HEK293 (cell line): ENCODE data around the gene SEMA4B.
A peak's percentile ranks its signal among the peaks of the same experiment; 100 is the strongest.

ENCODE experiments used
- FEZF1 ChIP-seq: fragments of 450-650 bp; formaldehyde crosslinking; IDR thresholded peaks from 2 replicates; pipeline ENCODE4 v1.5.1; 2016; ENCODE audit warnings: missing biosample characterization, missing genetic modification characterization
- GLIS1 ChIP-seq: fragments of 450-650 bp; formaldehyde crosslinking; IDR thresholded peaks from 2 replicates; pipeline ENCODE4 v1.5.1; 2016; ENCODE audit warnings: missing biosample characterization, missing genetic modification characterization
- INSM2 ChIP-seq: fragments of 450-650 bp; formaldehyde crosslinking; IDR thresholded peaks from 2 replicates; pipeline ENCODE4 v1.5.1; 2016; ENCODE audit warnings: missing biosample characterization, missing genetic modification characterization
- KLF7 ChIP-seq: fragments of 450-650 bp; formaldehyde crosslinking; IDR thresholded peaks from 2 replicates; pipeline ENCODE4 v1.5.1; 2016; ENCODE audit warnings: missing biosample characterization, missing genetic modification characterization, borderline replicate concordance
- KLF8 ChIP-seq: fragments of 450-650 bp; formaldehyde crosslinking; IDR thresholded peaks from 2 replicates; pipeline ENCODE4 v1.5.1; 2016; ENCODE audit warnings: missing biosample characterization, missing genetic modification characterization
- PBX3 ChIP-seq: sonication (generic); formaldehyde crosslinking; IDR thresholded peaks from 2 replicates; pipeline ENCODE4 v1.8.1; 2022; ENCODE audit warnings: mild to moderate bottlenecking, moderate library complexity, missing genetic modification reagents
- SCRT2 ChIP-seq: fragments of 450-650 bp; formaldehyde crosslinking; IDR thresholded peaks from 2 replicates; pipeline ENCODE4 v1.5.1; 2016; ENCODE audit warnings: missing biosample characterization, missing genetic modification characterization
- SP2 ChIP-seq: fragments of 450-650 bp; formaldehyde crosslinking; IDR thresholded peaks from 2 replicates; pipeline ENCODE4 v1.5.1; 2016; ENCODE audit warnings: missing biosample characterization, missing genetic modification characterization
- SP7 ChIP-seq: fragments of 450-650 bp; formaldehyde crosslinking; IDR thresholded peaks from 2 replicates; pipeline ENCODE4 v1.5.1; 2016; ENCODE audit warnings: missing biosample characterization, missing genetic modification characterization
- ZBTB44 ChIP-seq: fragments of 450-650 bp; IDR thresholded peaks from 2 replicates; pipeline ENCODE4 v1.5.1; 2018; ENCODE audit warnings: missing biosample characterization, mild to moderate bottlenecking, missing genetic modification characterization
- ZBTB49 ChIP-seq: fragments of 450-650 bp; formaldehyde crosslinking; IDR thresholded peaks from 2 replicates; pipeline ENCODE4 v1.5.1; 2016; ENCODE audit warnings: missing biosample characterization, missing genetic modification characterization, low read depth
- ZNF140 ChIP-seq: fragments of 450-650 bp; formaldehyde crosslinking; IDR thresholded peaks from 2 replicates; pipeline ENCODE4 v1.5.1; 2016; ENCODE audit warnings: missing biosample characterization, missing genetic modification characterization
- ZNF214 ChIP-seq: fragments of 450-650 bp; formaldehyde crosslinking; IDR thresholded peaks from 2 replicates; pipeline ENCODE4 v1.5.1; 2017; ENCODE audit warnings: missing biosample characterization, mild to moderate bottlenecking, missing genetic modification characterization, borderline replicate concordance
- ZNF391 ChIP-seq: fragments of 450-650 bp; formaldehyde crosslinking; IDR thresholded peaks from 2 replicates; pipeline ENCODE4 v1.5.1; 2016; ENCODE audit warnings: low read depth, missing biosample characterization, missing genetic modification characterization, borderline replicate concordance
- ZNF426 ChIP-seq: fragments of 450-650 bp; formaldehyde crosslinking; IDR thresholded peaks from 2 replicates; pipeline ENCODE4 v1.5.1; 2017; ENCODE audit warnings: missing biosample characterization, missing genetic modification characterization, mild to moderate bottlenecking, inconsistent platforms, moderate library complexity
- ZNF645 ChIP-seq: fragments of 450-650 bp; formaldehyde crosslinking; IDR thresholded peaks from 2 replicates; pipeline ENCODE4; 2016; ENCODE audit warnings: missing biosample characterization, missing genetic modification characterization
- ZNF660 ChIP-seq: fragments of 450-650 bp; IDR thresholded peaks from 2 replicates; pipeline ENCODE4 v1.5.1; 2018; ENCODE audit warnings: missing biosample characterization, mild to moderate bottlenecking, missing genetic modification characterization
- ZNF692 ChIP-seq: fragments of 450-650 bp; formaldehyde crosslinking; IDR thresholded peaks from 2 replicates; pipeline ENCODE4 v1.5.1; 2016; ENCODE audit warnings: missing biosample characterization, missing genetic modification characterization
- ZSCAN30 ChIP-seq: fragments of 450-650 bp; IDR thresholded peaks from 2 replicates; pipeline ENCODE4 v1.5.1; 2018; ENCODE audit warnings: missing biosample characterization, mild to moderate bottlenecking, missing genetic modification characterization, moderate library complexity

The SEMA4B gene

GRCh38 chr15:90234096-90234988, 33.2 kb downstream of the SEMA4B start, which contains the start of gene GDPGP1 (continued):
- TF ChIP-seq INSM2 (tag by site-specific recombination) (0 out of 2 replicates have a peak, but pooled peaks have one; percentile 49), FEZF1 (tag by site-specific recombination) (no peak), ZNF660 (0 out of 2 replicates have a peak, but pooled peaks have one; percentile 42), ZNF214 (tag by site-specific recombination) (no peak), ZSCAN30 (tag by site-specific recombination) (no peak), ZNF645 (no peak), KLF8 (no peak), SP7 (no peak), PBX3 (peak; percentile 34; the same call in 1 of the 2 replicates), ZNF692 (peak; percentile 11; the same call in 1 of the 2 replicates), KLF7 (tag by site-specific recombination) (0 out of 2 replicates have a peak, but pooled peaks have one; percentile 30), SCRT2 (tag by site-specific recombination) (peak; percentile 67; the same call in 1 of the 2 replicates), ZNF426 (no peak), GLIS1 (peak; percentile 44; the same call in 1 of the 2 replicates), ZBTB44 (tag by site-specific recombination) (0 out of 2 replicates have a peak, but pooled peaks have one; percentile 6), SP2 (tag by site-specific recombination) (peak; percentile 0; the same call in 1 of the 2 replicates), ZBTB49 (tag by site-specific recombination) (no peak), ZNF140 (tag by site-specific recombination) (no peak), ZNF391 (tag by site-specific recombination) (0 out of 2 replicates have a peak, but pooled peaks have one; percentile 15)
